Activated T-cell treated with anti-CD3 and anti-CD28 coated beads for 1 hour (primary cell): ENCODE results near the gene ERC2.

Source experiments
- DNase-seq: peaks from one replicate; pipeline ENCODE4 v3.0.0-alpha.2; 2020; ENCODE audit warnings: low read depth

The ERC2 gene

GRCh38 chr3:56251343-56251945, 216.8 kb downstream of the ERC2 start:
- DNase-seq, result no peak

DNA sequence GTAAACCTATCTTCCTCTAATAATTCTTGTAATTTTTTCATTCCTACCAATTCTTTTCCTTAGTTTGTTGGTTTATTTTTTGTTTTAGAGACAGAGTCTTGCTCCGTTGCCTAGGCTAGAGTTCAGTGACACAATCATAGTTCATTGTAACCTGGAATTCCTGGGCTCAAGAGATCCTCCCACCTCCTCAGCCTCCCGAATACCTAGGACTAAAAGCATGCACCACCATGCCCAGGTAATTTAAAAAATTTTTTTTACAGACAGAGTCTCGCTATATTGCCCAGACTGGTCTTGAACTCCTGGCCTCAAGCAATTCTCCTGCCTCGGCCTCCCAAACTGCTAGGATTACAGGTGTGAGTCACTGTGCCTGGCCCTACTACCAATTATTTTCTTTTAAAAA, 220.2 kb downstream of the ERC2 start:
- no peak for DNase-seq

- DNase-seq, result no peak
Observed at GRCh38 chr3:56238299-56238698, 230.0 kb downstream of the ERC2 start.

GRCh38 chr3:56233742-56234141, 234.5 kb downstream of the ERC2 start:
- no peak for DNase-seq

- DNase-seq, result no peak
Observed at GRCh38 chr3:56229311-56229710, 239.0 kb downstream of the ERC2 start.

GRCh38 chr3:56222866-56223265, 245.4 kb downstream of the ERC2 start:
- no peak for DNase-seq

GRCh38 chr3:56219894-56220805, 248.1 kb downstream of the ERC2 start:
- no peak for DNase-seq

- DNase-seq, result no peak
Observed at GRCh38 chr3:56209982-56210751, 258.1 kb downstream of the ERC2 start.

GRCh38 chr3:56207922-56208321, 260.3 kb downstream of the ERC2 start:
- no peak for DNase-seq

DNA sequence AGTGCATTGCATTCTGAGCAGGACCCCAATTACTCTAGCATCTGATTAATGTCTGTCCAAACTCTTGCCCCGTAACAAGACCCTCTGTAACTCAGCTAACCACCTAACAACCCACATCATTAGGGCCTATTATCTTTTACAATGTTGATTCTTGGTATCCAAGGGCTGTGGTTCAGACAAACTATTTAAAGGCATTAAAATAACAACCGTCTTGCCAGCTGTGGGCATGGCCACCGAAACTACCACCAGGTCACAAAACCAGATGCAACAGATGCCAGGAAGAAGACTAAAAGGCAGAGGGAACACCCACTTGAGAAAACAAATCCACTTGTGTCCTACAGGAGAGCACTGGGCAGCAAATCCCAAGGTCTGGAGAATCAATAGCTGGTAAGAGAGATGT, 262.9 kb downstream of the ERC2 start:
- DNase-seq, result no peak

GRCh38 chr3:56202997-56203396, 265.3 kb downstream of the ERC2 start:
- DNase-seq, result no peak

GRCh38 chr3:56201407-56201806, 266.9 kb downstream of the ERC2 start:
- DNase-seq, result no peak

DNA sequence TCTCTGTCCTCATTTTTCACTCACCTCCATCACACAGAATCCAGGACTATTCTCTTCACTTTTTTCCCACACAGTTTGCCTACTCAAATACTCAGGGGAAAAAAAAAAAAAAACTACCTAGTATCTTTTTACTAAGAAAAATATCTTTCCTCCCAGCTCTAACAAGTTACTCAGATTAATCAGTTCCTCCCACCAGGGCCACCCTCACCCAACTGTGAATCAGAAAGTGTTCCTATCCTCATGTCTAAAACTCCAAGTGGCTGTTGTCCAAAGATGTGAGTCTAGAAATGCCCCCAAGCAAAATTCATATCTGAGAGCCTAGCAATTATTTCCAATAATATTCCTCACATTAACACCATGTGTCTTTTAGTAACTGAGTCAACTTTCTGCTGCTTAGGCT, 268.0 kb downstream of the ERC2 start:
- no peak for DNase-seq

GRCh38 chr3:56197991-56198390, 270.3 kb downstream of the ERC2 start:
- no peak for DNase-seq

- no peak for DNase-seq
Observed at GRCh38 chr3:56197259-56197965, 270.9 kb downstream of the ERC2 start.

GRCh38 chr3:56196700-56197099, 271.6 kb downstream of the ERC2 start:
- DNase-seq, result no peak

DNA sequence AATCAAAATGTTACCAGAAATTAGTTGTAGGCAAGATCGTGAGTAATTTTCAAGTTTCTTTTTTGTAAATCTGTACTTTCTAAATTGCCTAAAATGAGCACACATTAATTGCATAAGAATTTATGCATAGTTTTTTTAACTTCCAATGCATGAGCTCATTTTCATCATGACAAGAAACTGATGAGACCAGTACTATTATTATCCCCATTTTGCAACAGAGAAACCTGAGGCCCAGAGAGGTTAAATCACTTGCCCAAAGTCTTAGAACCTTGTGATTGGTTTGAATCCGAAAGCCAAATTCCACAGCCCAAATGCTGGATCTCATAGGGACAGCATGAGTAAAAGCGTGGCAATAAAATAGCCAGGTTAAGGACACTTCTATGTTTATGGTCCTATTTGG, 274.7 kb downstream of the ERC2 start:
- no peak for DNase-seq

- no peak for DNase-seq
Observed at GRCh38 chr3:56192001-56192400, 276.3 kb downstream of the ERC2 start.

DNA sequence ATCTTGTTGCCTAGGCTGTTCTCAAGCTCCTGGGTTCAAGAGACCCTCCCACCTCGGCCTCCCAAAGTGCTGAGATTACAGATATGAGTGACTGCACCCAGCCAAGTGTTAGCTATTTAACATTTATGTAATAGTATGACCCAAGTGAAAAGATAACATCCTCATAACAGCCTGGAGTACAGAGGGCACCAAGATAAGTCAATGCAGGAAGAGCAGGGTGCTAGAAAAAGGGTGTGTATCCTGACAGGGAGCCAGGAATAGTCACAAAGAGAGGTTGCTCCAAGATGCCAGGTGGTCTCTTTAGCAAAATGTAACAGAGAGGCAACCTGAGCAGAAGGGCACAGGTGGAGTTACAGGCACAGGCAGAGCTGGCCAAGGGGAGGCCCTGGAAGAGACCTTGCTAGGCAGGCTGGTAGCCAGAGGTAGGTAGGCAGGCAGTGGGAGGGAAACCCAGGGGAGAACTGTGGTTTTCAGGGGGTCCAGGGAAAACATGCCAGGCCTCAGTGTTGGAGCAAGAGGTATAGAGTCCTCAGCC, 277.4 kb downstream of the ERC2 start:
- DNase-seq, result no peak

DNA sequence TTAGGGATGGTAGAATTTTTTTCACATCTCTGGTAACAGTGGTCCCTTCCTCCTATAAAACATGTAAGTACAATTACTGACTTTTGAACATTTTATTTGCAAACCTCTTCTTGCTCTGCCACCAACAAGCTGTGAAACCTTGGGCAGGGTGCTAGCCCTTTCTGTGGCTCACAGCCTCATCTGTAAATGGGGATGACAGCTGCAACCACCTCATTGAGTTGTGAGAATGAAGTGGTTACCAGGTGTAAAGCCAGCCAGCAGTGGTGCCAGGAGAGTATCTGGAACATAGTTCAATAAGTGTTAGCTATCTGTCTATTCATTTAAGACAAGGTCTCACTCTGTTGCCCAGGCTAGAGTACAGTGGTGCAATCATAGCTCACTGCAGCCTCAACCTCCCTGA, 278.1 kb downstream of the ERC2 start:
- DNase-seq, result no peak

DNA sequence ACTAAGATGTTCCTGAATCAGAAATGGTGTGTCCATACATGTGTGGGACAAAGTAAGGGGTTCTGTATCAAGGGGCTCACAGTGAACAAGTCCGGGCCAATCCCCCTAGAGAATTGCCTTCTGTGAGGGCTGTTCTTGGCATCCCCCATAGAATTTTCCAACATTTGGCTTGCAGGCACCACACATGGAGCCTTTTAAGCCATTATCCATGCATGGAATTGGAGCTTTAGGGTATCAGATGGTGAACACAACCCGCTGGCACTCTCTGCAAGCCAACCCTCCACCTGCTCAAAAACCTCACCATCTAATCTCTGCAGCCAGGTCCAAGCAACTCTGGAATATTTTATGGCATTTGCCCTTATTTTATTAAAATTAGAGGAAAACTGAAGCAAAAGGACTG, 278.7 kb downstream of the ERC2 start:
- no peak for DNase-seq

GRCh38 chr3:56188201-56188600, 280.1 kb downstream of the ERC2 start:
- no peak for DNase-seq
